Neural progenitor cell (in vitro differentiated cells): Measurements from ENCODE around the gene FBXO27.

Experiments used
- EZH2 ChIP-seq: fragments of 200-600 bp; sonication (generic); IDR thresholded peaks from 2 replicates; pipeline ENCODE4 v1.6.1; 2017; ENCODE audit warnings: antibody characterized with exemption, mild to moderate bottlenecking, moderate library complexity
- EZH2phosphoT487 ChIP-seq: fragments of 200-600 bp; sonication (generic); IDR thresholded peaks from 2 replicates; pipeline ENCODE4 v1.6.1; 2017; ENCODE audit warnings: antibody characterized with exemption
- TF ChIP-seq, protein P1 (sequence below): fragments of 200-600 bp; sonication (generic); IDR thresholded peaks from 2 replicates; pipeline ENCODE4 v1.5.1; 2017; ENCODE audit warnings: antibody characterized with exemption, mild to moderate bottlenecking

DNA sequence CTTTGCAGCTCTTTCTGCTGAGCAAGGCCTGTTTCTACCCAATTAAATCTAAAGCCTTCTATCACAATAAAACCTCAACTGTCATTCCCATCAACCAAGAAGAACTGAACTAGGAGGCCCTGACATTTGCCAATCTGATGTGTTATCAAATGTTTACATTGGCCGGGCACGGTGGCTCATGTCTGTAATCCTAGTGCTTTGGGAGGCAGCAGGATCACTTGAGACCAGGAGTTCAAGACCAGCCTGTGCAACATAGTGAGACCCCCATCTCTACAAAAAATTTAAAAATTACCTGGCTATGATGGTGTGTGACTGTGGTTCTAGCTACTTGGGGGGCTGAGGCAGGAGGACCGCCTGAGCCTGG lies 54.0 kb downstream of the FBXO27 start:
- TF ChIP-seq, protein P1, sequence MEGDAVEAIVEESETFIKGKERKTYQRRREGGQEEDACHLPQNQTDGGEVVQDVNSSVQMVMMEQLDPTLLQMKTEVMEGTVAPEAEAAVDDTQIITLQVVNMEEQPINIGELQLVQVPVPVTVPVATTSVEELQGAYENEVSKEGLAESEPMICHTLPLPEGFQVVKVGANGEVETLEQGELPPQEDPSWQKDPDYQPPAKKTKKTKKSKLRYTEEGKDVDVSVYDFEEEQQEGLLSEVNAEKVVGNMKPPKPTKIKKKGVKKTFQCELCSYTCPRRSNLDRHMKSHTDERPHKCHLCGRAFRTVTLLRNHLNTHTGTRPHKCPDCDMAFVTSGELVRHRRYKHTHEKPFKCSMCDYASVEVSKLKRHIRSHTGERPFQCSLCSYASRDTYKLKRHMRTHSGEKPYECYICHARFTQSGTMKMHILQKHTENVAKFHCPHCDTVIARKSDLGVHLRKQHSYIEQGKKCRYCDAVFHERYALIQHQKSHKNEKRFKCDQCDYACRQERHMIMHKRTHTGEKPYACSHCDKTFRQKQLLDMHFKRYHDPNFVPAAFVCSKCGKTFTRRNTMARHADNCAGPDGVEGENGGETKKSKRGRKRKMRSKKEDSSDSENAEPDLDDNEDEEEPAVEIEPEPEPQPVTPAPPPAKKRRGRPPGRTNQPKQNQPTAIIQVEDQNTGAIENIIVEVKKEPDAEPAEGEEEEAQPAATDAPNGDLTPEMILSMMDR = no peak
- TF ChIP-seq EZH2 (no peak), EZH2phosphoT487 (no peak)
